Astrocyte of the spinal cord (primary cell): ENCODE measurements around the gene KCNIP4.
"Not testable (repeated sequence)": the region's sequence is repeated elsewhere in the genome, so short reads cannot be mapped to it uniquely, and the experiment has no call there.

Experiments used
- DNase-seq: peaks from one replicate; pipeline ENCODE4 v3.0.0; 2011; ENCODE audit warnings: low read depth, low spot score
- H3K4me3 ChIP-seq: 2 replicates; pipeline ENCODE4 v1.5.1; 2011; ENCODE audit warnings: low read depth, mild to moderate bottlenecking, low read length, moderate library complexity
- in situ Hi-C: cut with HindIII; loops from 2 replicates; pipeline ENCODE4 v1.10.0; 2017; ENCODE audit warnings: low sequenced_read_pairs
- TF ChIP-seq, protein P1 (sequence below): IDR thresholded peaks from 2 replicates; pipeline ENCODE4 v1.5.1; 2012; ENCODE audit warnings: low read depth, mild to moderate bottlenecking, low read length, inconsistent platforms

Gene KCNIP4

DNA sequence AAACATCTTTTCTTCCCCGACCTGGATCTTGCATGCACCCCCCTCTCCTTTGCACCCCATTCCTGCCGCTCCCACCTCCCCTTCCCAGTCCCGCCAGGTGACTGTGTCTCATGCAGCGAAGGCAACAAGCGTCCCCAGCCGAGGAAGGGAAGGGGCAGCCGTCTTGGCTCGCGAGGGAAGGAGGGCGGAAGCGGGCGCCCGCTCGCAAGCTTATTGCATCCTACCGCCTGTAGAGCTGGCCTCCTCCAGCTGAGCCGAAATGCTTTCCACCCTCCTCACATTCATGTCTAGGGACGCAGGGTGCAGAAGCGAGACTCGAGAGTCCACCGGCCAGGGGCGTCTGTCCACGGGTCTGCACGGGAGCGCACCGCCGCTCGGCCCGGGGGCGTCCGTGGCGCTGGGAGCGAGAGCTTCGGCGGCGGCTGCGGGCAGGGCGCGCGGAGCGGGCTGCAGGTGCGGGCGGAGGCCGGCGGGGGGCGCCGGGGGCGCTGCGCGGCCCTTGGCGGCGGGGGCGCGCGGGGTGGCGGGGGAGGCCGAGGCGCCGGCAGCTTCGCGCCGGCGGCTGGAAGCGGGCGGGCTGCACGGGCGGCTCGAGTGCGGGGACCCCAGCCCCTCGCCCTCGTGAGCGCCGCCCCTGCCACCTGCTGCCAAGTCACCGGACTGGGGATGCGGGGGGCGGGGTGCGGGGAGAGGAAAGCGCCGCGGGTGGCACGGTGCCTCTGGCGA lies at the start of gene KCNIP4:
Gene KCNIP4 (minus strand): TSS at position 426 of the 726 bp plus-strand sequence.
- in situ Hi-C loops: no loop called here
- peak; percentile 27 for DNase-seq
- peak within 1 kb of the TSS; percentile 42 for H3K4me3 ChIP-seq
- TF ChIP-seq, protein P1, sequence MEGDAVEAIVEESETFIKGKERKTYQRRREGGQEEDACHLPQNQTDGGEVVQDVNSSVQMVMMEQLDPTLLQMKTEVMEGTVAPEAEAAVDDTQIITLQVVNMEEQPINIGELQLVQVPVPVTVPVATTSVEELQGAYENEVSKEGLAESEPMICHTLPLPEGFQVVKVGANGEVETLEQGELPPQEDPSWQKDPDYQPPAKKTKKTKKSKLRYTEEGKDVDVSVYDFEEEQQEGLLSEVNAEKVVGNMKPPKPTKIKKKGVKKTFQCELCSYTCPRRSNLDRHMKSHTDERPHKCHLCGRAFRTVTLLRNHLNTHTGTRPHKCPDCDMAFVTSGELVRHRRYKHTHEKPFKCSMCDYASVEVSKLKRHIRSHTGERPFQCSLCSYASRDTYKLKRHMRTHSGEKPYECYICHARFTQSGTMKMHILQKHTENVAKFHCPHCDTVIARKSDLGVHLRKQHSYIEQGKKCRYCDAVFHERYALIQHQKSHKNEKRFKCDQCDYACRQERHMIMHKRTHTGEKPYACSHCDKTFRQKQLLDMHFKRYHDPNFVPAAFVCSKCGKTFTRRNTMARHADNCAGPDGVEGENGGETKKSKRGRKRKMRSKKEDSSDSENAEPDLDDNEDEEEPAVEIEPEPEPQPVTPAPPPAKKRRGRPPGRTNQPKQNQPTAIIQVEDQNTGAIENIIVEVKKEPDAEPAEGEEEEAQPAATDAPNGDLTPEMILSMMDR: peak; percentile 5

DNA sequence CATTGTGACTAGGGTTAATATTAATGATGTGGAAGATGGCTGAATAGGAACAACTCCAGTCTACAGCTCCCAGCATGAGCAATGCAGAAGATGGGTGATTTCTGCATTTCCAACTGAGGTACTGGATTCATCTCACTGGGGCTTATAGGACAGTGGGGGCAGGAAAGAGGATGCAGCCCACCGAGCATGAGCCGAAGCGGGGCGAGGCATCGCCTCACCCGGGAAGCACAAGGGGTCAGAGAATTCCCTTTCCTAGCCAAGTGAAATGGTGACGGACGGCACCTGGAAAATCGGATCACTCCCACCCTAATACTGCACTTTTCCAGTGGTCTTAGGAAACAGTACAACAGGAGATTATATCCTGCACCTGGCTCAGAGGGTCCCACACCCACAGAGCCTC lies 48.0 kb upstream of the KCNIP4 start:
- H3K4me3 ChIP-seq, DNase-seq, in situ Hi-C loops: not testable (repeated sequence)

DNA sequence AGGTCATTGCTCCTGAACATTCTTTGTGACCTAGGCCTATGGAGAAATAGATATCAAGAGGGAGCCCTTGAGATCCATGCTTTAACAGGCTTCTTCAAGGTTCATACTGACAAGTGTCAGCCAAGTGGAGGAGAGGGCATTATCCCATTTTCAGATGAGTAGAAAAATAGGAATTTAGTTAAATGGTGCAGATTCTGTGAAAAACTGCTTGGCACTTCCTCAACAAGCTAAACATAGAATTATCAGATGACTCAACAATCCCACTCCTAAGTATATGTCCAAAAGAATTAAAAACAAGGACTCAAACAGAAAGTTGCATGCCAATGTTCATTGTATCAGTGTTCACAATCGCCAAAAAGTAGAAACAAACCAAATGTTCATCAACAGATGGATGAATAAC lies 43.8 kb upstream of the KCNIP4 start:
- in situ Hi-C loops: no loop called here
- no peak overlapping the region for H3K4me3 ChIP-seq
- TF ChIP-seq, protein P1: no peak
- peak; percentile 28 for DNase-seq

- H3K4me3 ChIP-seq: no peak overlapping the region
- no peak for DNase-seq
- in situ Hi-C loops: no loop called here
- TF ChIP-seq, protein P1: no peak
These were observed 43.0 kb upstream of the KCNIP4 start for GRCh38 chr4:21991562-21991961.

DNA sequence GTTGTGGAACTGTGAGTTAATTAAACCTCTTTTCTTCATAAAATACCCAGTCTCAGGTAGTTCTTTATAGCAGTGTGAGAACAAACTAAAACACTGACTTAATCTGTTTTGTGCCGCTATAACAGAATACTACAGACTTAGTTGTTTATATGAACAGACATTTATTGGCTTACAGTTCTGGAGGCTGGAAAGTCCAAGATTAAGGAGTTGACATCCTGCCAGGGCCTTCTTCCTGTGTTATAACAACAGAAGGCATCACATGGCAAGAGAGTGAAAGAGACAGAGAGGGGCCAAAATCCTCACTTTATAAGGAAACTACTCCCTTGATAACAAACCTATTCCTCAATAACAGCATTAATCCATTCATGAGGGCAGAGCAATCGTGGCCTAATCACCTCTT lies 42.5 kb upstream of the KCNIP4 start:
- no peak overlapping the region for H3K4me3 ChIP-seq
- in situ Hi-C loops: no loop called here
- TF ChIP-seq, protein P1: no peak
- peak; percentile 5 for DNase-seq

DNA sequence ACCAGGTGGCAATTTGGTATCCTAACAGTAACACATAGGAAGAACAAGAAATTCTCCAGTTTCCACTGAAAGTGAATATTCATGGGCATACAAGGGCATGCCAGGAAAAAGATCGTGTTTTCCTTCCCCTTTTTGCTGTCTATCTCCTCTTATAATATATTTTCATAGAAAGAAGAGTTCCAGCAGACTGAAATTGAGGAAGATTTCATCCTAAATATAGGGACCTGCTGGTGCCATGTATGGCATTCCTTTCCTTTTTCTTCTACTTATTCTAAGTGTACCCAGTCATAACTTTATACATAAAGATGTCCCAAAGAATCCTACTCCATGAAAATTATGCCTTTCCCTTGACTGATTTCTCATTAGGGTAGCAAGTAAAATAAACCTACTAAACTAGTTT lies 40.8 kb upstream of the KCNIP4 start:
- no peak for DNase-seq
- TF ChIP-seq, protein P1: no peak
- no peak overlapping the region for H3K4me3 ChIP-seq
- in situ Hi-C loops: no loop called here

DNA sequence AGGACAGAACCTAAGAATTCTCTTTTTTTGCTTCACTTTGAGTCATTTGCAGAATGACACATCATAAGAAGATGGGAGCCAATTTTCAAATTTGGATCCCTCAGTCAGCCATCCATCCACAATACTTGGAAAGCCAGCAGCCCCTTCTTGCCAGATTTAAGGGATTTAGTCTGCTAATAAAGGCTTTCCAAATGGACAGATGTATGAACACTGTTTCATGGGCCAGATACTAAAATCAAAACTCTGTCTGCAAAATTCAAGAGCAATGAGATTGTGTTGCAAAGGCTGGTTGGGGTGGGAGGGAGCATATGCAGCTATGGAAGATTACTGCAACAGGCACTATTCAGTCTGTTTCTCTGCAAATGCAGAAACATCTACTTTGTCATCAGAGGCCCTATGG lies 37.7 kb upstream of the KCNIP4 start:
- TF ChIP-seq, protein P1: no peak
- DNase-seq: no peak
- in situ Hi-C loops: no loop called here
- no peak overlapping the region for H3K4me3 ChIP-seq
